NT2/D1 (cell line): Measurements from ENCODE around the gene UCMA.

Source experiments
- SUZ12 ChIP-seq: IDR thresholded peaks from 2 replicates; pipeline ENCODE4 v1.6.1; 2011; ENCODE audit not compliant: insufficient read length, insufficient read depth; ENCODE audit errors: extremely low read depth
- YY1 ChIP-seq: IDR thresholded peaks from 2 replicates; pipeline ENCODE4 v1.6.1; 2011; ENCODE audit not compliant: insufficient read length, insufficient read depth
- ZNF274 ChIP-seq: IDR thresholded peaks from 2 replicates; pipeline ENCODE4 v1.6.1; 2011; ENCODE audit warnings: mild to moderate bottlenecking, low read depth, low read length

GRCh38 chr10:13227031-13227430 is 7.1 kb downstream of the UCMA start:
- TF ChIP-seq SUZ12 = no peak
- no peak for TF ChIP-seq YY1
- no peak for TF ChIP-seq ZNF274
